ENCODE measurements around the gene JAZF1. TPM values are rescaled to one million over a fixed set of nuclear protein-coding genes. Genes with fewer than 3 reads are reported as not detected.
A peak's percentile ranks its signal among the peaks of the same experiment; 100 is the strongest.

The JAZF1 gene
- total and polyA plus RNA-seq, 2 experiments from 2014 or later: 9.5 to 12.1 TPM

DNA sequence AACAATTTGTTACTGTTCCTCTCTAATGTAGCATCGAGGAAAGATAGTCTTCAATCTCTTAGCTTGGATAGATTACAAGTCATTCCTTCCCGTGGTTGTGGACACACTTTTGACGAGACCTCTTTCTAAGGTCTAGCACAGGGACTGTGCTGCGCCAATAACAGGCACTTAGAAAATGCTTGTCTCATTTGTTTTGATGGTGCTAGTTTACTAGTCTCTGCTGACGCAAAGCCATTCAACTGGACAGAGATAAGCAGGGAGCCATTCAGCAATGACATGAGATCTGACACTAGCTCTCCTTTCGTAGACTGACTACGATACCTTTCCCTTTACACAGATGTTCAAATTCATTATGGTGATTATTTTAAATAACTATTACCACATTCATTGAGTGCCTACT lies 6.4 kb upstream of the JAZF1 start:
- H3K36me3 ChIP-seq (replicated peaks; ENCODE audit: insufficient read depth, low read depth): no peaks in the 10 kb centered on the region
- no peak overlapping the region for H3K4me3 ChIP-seq
- no peaks in the 10 kb centered on the region for H3K4me1 ChIP-seq (ENCODE audit: insufficient read depth)
- H3K27ac ChIP-seq: no peak overlapping the region
- no peak for DNase-seq (ENCODE audit: low spot score)
- H2AFZ ChIP-seq: no peak overlapping the region
- no peaks in the 10 kb centered on the region for H4K20me1 ChIP-seq (ENCODE audit: insufficient read depth, poor library complexity, severe bottlenecking)
- TF ChIP-seq EZH2phosphoT487 (IDR thresholded peaks at IDR 0.05; ENCODE audit: low read depth, severe bottlenecking, unreplicated experiment): no peak
- TF ChIP-seq EZH2 (IDR thresholded peaks at IDR 0.05; ENCODE audit: borderline replicate concordance): no peak
- TF ChIP-seq, protein P1, sequence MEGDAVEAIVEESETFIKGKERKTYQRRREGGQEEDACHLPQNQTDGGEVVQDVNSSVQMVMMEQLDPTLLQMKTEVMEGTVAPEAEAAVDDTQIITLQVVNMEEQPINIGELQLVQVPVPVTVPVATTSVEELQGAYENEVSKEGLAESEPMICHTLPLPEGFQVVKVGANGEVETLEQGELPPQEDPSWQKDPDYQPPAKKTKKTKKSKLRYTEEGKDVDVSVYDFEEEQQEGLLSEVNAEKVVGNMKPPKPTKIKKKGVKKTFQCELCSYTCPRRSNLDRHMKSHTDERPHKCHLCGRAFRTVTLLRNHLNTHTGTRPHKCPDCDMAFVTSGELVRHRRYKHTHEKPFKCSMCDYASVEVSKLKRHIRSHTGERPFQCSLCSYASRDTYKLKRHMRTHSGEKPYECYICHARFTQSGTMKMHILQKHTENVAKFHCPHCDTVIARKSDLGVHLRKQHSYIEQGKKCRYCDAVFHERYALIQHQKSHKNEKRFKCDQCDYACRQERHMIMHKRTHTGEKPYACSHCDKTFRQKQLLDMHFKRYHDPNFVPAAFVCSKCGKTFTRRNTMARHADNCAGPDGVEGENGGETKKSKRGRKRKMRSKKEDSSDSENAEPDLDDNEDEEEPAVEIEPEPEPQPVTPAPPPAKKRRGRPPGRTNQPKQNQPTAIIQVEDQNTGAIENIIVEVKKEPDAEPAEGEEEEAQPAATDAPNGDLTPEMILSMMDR (IDR thresholded peaks at IDR 0.05; ENCODE audit: poor library complexity): no peak
- no peaks in the 10 kb centered on the region for H3K9me2 ChIP-seq (replicated peaks; ENCODE audit: insufficient read depth)
- H3K4me2 ChIP-seq: no peak overlapping the region
- no peaks in the 10 kb centered on the region for H3K79me2 ChIP-seq
- peaks cover 9% of the 10 kb centered on the region for H3K27me3 ChIP-seq
- WGBS (ENCODE audit: low lambda C conversion rate, missing lambda C conversion rate): 89% methylated on average over 7 of the region's 7 CpGs
- H3K9me3 ChIP-seq (ENCODE audit: low read depth): no peaks in the 10 kb centered on the region

GRCh38 chr7:28183627-28184026 lies 3.0 kb upstream of the JAZF1 start:
- WGBS (ENCODE audit: low lambda C conversion rate, missing lambda C conversion rate): 86% methylated on average over 5 of the region's 5 CpGs
- Histone ChIP-seq H3K27me3 (peaks cover 9% of the 10 kb centered on the region), H3K9me2 (replicated peaks; ENCODE audit: insufficient read depth) (no peaks in the 10 kb centered on the region), H3K4me1 (ENCODE audit: insufficient read depth) (peaks cover 6% of the 10 kb centered on the region), H2AFZ (no peak overlapping the region), H3K4me3 (no peak overlapping the region), H3K79me2 (peaks cover 3% of the 10 kb centered on the region), H3K27ac (no peak overlapping the region), H4K20me1 (ENCODE audit: insufficient read depth, poor library complexity, severe bottlenecking) (no peaks in the 10 kb centered on the region), H3K36me3 (replicated peaks; ENCODE audit: insufficient read depth, low read depth) (no peaks in the 10 kb centered on the region), H3K4me2 (no peak overlapping the region), H3K9me3 (ENCODE audit: low read depth) (no peaks in the 10 kb centered on the region)
- no peak for DNase-seq (ENCODE audit: low spot score)
- TF ChIP-seq EZH2phosphoT487 (IDR thresholded peaks at IDR 0.05; ENCODE audit: low read depth, severe bottlenecking, unreplicated experiment) (no peak), EZH2 (IDR thresholded peaks at IDR 0.05; ENCODE audit: borderline replicate concordance) (no peak)
- TF ChIP-seq, protein P1 (IDR thresholded peaks at IDR 0.05; ENCODE audit: poor library complexity): no peak

- no peak overlapping the region for H3K4me2 ChIP-seq
- 76% methylated on average over 2 of the region's 2 CpGs for WGBS (ENCODE audit: low lambda C conversion rate, missing lambda C conversion rate)
- no peaks in the 10 kb centered on the region for H3K36me3 ChIP-seq (replicated peaks; ENCODE audit: insufficient read depth, low read depth)
- no peak for DNase-seq (ENCODE audit: low spot score)
- no peaks in the 10 kb centered on the region for H3K9me3 ChIP-seq (ENCODE audit: low read depth)
- peaks cover 9% of the 10 kb centered on the region for H3K27me3 ChIP-seq
- TF ChIP-seq, protein P1 (IDR thresholded peaks at IDR 0.05; ENCODE audit: poor library complexity): no peak
- TF ChIP-seq EZH2 (IDR thresholded peaks at IDR 0.05; ENCODE audit: borderline replicate concordance) (no peak), EZH2phosphoT487 (IDR thresholded peaks at IDR 0.05; ENCODE audit: low read depth, severe bottlenecking, unreplicated experiment) (no peak)
- no peak overlapping the region for H3K4me3 ChIP-seq
- peaks cover 8% of the 10 kb centered on the region for H3K4me1 ChIP-seq (ENCODE audit: insufficient read depth)
- H3K27ac ChIP-seq: no peak overlapping the region
- H2AFZ ChIP-seq: no peak overlapping the region
- no peaks in the 10 kb centered on the region for H3K9me2 ChIP-seq (replicated peaks; ENCODE audit: insufficient read depth)
- peaks cover 12% of the 10 kb centered on the region for H3K79me2 ChIP-seq
- H4K20me1 ChIP-seq (ENCODE audit: insufficient read depth, poor library complexity, severe bottlenecking): no peaks in the 10 kb centered on the region
These were observed 1.5 kb upstream of the JAZF1 start for GRCh38 chr7:28182071-28182471.

DNA sequence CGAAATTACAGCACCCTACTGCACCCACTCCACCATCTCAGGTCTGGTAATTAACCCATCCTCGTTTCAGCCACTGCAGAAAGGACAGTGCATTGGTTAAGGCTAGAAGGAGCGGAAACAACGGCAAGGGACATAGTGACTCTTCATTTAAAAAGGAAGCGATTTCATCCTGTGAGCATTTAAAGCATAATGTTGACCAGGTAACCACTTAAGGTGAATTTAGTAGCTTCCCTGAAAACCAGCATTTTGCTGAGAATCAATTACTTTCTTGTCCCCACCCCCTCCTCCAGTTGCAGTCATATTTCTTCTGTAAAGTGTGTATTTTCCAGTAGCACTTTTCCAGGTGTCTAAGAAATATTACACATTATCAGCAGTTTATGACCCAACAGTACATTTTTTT lies 821 bp upstream of the JAZF1 start:
- Histone ChIP-seq H3K4me3 (no peak overlapping the region), H3K27ac (no peak overlapping the region), H3K4me2 (peak overlapping the region; percentile 91), H3K36me3 (replicated peaks; ENCODE audit: insufficient read depth, low read depth) (no peaks in the 10 kb centered on the region), H3K4me1 (ENCODE audit: insufficient read depth) (peaks cover 8% of the 10 kb centered on the region), H3K9me2 (replicated peaks; ENCODE audit: insufficient read depth) (no peaks in the 10 kb centered on the region), H3K27me3 (peaks cover 9% of the 10 kb centered on the region), H4K20me1 (ENCODE audit: insufficient read depth, poor library complexity, severe bottlenecking) (no peaks in the 10 kb centered on the region), H3K9me3 (ENCODE audit: low read depth) (no peaks in the 10 kb centered on the region), H2AFZ (no peak overlapping the region), H3K79me2 (peaks cover 12% of the 10 kb centered on the region)
- WGBS (ENCODE audit: low lambda C conversion rate, missing lambda C conversion rate): 86% methylated on average over 5 of the region's 5 CpGs
- no peak for TF ChIP-seq EZH2 (IDR thresholded peaks at IDR 0.05; ENCODE audit: borderline replicate concordance)
- TF ChIP-seq, protein P1 (IDR thresholded peaks at IDR 0.05; ENCODE audit: poor library complexity): no peak
- no peak for TF ChIP-seq EZH2phosphoT487 (IDR thresholded peaks at IDR 0.05; ENCODE audit: low read depth, severe bottlenecking, unreplicated experiment)
- no peak for DNase-seq (ENCODE audit: low spot score)

All from hepatocyte (in vitro differentiated cells).